HG03520 (cell line): ENCODE results near the gene PIK3AP1.

Experiments
- ATAC-seq: cut with Tn5 transposase; IDR thresholded peaks from one replicate; pipeline ENCODE4 v1.9.1; 2021; ENCODE audit warnings: mild to moderate bottlenecking, moderate library complexity; ENCODE audit not compliant: unreplicated experiment

PIK3AP1 gene

DNA sequence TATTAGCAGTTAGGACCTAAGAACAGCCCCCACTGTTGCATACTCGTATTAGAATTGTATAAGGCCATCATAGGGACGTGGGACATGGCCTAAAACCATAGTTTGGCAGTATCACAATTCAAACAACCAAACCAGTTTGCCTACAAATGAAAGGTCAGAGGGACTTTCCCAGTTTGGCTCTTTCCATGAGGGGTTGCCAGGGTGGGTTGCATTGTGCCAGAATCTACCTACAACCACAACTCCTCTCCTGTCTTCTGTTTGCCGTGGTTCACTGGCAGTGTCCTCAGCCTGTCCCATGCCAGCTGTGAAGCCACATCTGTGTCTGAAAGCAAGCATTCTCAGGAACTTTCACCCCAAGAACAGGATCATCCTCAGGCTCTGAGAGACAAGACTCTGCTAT, 44.5 kb downstream of the PIK3AP1 start:
- ATAC-seq = no peak

DNA sequence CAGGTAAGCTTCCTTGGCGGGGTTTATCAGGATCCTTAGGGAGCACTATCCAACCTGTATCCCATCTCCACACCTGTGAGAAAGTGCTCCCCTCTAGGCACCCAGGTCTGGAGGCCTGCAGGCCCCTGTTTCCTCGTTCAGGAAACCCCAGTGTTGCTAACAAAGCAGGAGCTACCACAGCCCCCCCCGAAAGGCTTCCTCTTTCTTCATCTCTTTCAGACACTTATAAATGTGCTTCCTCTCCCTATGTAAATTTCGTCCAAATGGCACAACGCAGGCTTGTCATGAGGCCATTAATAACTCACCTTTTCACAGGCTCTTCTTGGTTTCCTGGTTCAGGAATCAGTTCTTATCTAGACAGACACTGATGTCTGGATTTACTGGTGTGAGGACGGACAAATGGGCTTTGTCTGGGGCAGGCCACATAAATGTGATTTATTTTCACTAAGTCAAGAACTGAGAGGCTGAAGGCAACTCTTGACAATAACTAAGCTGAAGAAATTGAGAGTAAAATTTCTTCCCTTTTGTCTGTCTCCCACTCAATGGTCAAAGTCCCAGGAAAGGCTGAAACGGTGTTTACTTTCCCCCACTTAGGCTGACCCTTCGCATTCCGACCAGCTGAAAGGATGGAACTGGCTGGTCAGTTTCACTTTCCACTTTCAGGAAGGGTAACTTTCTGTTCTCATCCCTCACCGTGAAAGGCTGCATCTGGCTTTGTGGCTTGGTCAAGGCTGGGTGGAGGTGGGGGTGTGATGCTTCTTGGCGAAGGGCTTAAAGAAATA, 46.8 kb downstream of the PIK3AP1 start:
- ATAC-seq = peak; percentile 59

DNA sequence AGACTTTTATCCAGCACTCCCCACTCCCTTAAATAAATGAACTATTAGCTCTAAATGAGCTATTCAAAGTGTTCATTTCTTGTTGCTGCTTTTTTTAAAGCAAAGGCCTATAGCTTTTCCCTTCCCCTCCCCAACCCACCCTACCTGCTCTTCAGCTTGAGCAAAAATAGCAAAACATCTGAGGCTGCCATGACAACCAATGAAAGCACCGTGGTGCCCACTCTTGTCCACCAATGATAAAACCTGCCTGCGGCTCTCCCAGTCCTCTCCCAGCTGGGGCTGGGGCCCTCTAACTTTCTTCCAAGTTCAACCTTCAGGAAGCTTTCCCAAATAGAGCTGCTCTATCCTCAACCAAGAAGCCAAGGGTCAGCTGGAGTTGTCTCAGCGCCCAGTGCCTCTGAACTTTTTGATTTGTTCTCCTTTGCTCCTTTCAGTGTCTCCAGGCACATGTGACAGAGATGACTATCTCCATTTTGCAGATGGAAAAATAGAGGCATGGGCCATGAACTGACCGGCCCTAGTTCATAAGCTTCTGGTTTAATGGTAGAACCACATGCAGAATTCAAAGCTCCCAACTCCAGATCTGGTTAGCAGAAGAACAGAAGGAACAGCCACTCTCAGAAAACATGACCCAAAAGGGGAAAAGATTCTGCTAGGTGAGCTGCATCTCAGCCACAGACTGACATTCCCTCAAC, 47.7 kb downstream of the PIK3AP1 start:
- no peak for ATAC-seq

DNA sequence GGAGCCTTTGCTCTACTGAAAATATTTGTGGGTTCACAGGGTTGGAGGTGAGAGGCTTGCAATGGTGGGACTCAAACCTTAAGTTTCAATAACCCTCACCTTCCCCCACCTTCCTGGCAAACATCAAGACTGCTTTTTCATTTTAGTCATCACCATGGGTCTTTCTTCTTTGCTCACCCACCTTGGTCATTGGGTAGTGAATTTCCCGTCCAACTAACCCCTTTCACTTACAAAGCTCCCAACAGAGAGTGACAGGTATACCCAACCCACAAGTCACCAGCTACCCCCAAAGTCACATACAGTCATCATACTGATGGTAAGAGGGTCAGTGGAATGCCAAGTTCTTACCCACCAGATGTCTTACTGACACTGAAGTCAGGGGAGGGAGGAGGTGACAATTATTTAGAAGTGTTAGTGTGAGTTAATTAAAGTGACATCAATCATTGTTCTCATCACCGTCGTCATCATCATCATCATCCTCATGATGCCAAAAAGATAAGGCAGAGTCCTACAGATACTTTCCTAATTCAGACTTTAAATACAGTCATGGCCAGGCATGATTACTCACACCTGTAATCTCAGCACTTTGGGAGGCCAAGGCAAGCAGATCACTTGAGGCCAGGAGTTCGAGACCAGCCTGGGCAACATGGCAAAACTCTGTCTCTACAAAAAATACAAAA, 49.0 kb downstream of the PIK3AP1 start:
- ATAC-seq = no peak

DNA sequence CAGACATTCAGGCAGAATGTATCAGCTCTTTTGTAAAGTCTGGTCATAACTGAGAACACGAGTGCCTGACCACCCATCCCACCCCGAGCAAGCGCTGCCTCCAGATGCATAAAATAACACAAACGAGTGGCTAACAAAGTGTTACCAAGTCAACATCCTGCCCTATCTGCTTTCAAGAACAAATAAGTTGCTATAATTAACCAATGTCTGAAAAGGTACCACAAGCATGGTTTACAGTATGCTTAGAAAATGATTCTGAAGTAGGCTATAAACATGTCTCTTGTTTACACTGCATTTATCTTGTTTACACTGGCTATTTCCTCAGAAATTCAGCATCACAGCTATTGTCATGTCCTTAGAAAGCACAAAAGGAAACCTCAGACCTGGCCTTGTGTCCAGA, 49.5 kb downstream of the PIK3AP1 start:
- ATAC-seq = no peak

DNA sequence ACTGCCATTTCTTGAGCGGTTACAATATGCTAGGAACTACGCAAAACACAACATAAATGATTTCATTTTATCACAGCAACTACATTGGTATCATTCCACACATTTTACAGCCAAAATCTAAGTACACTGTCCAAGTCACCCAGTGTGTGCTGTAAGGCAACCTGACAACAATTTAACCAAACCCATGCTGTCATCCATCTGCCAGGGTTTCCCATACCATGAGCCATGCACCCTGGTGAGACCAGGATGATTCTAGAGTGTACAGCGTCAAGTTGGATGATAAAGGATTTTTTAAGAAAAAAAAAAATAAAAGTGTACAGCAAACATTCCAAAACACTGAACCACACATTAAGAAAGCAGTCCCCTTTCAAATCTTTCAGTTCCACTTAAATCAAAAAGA, 52.9 kb downstream of the PIK3AP1 start:
- no peak for ATAC-seq

DNA sequence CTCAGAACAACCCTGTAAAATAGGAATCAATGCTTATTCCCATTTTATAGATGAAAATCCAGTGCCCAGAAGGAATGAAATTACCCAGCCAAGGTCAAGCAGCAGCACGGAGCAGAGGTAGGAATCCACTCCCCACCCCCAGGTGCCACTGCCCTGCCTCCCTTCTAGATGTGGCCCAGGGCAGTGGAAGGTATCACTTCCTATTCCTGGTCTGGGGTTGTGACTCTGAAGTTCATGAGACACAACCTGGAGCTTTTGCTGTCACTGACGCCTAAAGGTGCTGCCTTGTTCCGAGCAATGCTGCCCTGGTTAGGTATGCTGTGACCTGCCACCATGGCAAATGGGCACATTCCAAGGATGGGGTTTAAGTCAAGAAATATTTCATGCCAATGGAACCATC, 53.6 kb downstream of the PIK3AP1 start:
- no peak for ATAC-seq

DNA sequence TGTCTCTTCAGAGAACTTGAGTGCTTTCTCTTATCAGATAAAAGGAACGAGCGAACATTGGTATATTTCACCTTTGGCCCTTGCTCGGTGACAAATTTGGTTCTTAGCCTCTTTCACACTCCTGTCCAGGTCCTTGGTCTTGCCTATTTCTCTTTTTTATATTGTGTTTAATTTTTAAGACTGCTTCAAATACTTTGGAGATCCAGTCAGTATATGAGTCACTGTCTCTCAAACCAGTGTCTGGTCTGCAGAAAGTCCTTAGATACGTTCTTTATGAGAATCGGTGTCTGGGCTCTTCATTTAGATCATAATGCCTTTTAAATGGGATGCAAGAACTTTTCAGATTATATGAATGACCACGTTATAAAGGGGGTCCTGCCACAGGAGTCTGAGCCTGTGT, 55.0 kb downstream of the PIK3AP1 start:
- ATAC-seq = no peak

DNA sequence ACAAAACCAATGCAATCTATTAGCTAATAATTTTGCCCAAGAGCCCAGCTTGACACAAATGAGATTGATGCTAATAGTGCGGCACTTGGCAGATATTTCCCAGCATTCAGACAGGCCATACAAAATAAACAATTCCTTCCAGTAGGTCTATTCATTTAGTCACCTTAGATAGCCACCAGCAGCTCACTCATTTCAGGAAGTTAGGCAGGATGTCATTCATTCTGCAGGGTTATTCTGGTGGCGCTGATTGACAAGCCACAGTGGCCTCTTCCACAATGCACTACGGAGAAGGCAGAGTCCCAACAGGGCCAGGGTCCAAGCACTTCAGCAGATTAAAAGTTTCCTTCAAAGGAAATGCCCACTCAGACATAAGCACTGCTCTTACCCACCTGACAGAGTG, 55.8 kb downstream of the PIK3AP1 start:
- no peak for ATAC-seq

DNA sequence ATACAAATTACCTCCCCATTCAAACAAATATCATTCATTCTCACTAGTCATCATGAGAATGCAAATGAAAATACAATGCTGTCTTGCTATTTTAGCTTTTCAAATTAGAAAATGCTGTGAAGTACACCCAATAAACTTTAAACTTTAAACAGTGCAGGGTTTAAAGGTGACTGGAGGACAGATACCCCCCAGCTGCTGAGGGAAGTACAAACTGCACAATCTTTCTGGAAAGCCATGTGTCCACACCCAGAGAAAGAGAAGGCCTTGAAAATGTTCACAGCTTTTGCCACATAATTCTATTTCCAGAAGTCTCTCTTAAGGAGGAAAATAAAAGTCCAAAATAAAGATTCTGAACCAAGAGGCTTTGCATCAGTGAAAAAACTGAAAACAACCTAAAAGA, 56.5 kb downstream of the PIK3AP1 start:
- ATAC-seq = no peak

DNA sequence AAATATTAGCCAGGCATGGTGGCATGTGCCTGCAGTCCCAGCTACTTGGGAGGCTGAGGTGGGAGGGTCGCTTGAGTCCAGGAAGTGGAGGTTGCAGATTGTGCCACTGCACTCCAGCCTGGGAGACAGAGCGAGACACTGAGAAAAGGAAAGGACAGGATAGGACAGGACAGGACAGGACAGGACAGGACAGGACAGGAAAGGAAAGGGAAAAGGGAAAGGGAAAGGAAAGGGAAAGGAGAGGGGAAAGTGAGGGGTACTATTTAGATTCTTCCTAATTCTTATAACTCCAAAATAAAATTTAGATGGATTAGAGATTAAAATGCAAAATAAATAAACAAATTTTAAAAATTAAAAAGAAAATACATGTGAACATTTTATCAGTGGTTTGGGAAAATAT, 58.7 kb downstream of the PIK3AP1 start:
- no peak for ATAC-seq

DNA sequence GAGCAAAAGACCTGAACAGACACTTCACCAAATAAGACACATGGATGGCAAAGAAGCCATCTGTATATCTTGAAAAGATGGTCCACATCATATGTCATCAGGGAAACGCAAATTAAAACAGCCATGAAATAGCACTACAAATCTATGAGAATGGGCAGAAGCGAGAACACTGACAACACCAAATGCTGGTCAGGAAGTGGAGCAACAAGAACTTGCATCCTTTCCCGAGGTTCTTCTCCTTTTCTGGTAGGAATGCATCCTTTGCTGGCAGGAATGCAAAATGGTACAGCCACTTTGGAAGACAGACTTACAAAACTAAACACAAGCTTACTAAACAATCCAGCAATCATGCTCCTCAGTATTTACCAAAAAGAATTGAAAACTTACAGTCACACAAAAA, 60.0 kb downstream of the PIK3AP1 start:
- no peak for ATAC-seq

DNA sequence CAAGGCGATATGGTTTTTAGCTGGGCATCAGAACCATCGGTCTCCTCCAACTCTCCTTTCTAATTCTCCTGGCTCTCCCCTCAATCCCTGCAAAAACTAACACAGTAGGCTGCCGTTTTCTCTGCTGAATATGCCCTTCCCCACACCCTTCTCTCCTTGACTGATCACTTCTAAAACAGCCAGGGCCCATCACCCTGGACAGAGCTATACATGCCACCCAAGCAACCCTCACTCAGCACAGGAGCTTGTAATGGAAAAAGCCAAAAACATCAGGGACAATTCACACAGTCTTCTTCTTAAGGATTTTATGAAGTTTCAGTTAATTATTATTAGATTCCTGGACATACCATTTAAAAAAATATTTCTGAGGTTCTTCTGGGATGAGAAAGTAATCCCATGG, 61.5 kb downstream of the PIK3AP1 start:
- ATAC-seq = no peak

DNA sequence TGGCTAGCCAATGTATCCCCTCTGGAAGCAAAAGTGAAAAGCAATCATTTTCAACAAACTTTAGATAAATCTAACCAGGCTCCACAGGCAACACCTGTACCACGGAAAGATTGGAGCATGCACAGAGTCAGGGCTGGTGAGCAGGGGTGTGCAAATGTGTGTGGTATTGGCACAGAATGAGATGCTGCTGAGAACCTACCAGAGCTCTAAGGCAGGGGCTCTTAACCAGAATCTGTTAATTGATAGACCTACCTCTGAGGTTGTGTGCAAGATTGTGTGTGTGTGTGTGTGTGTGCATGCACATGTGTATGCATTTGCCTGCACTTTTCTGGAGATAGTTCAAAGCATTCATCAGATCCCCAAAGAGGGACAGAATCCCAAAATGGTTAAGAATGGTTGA, 62.9 kb downstream of the PIK3AP1 start:
- no peak for ATAC-seq

DNA sequence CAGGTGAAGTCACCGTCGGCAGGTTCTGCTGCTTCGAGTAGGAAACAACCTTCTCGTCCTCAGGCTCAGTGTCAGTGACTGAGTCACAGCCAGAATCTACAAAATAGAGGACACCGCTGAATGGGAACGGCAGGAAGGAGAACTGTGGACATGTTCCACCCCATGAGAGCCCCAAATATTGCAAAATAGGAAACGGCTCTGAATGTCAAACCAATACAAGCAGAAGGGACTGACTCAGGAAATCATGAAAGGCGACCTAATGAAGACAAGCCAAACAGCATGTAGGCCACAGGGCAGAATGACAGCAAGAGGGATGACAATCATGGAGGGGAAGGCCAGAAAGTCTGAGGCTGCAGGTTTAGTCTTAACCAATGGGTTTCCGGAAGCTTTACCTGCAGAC, 63.5 kb downstream of the PIK3AP1 start:
- ATAC-seq = no peak

DNA sequence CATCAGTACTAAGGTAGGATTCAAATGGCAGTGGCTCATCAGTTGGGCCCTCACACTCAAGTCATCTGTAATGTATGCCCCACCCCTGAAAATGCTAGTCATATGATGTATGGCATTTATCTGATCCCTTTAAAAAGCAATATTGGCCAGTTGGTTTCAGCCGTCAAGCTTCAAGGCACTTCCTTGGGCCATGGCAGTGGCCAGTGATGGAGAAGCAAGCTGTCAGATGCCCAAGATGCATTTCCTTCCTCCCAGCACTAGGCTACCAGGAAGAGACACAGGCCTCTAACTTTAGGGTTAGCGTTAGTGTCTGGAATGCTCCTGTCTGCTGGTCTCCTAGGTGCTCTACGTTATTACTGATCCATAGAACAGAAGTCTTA, 64.1 kb downstream of the PIK3AP1 start:
- no peak for ATAC-seq

DNA sequence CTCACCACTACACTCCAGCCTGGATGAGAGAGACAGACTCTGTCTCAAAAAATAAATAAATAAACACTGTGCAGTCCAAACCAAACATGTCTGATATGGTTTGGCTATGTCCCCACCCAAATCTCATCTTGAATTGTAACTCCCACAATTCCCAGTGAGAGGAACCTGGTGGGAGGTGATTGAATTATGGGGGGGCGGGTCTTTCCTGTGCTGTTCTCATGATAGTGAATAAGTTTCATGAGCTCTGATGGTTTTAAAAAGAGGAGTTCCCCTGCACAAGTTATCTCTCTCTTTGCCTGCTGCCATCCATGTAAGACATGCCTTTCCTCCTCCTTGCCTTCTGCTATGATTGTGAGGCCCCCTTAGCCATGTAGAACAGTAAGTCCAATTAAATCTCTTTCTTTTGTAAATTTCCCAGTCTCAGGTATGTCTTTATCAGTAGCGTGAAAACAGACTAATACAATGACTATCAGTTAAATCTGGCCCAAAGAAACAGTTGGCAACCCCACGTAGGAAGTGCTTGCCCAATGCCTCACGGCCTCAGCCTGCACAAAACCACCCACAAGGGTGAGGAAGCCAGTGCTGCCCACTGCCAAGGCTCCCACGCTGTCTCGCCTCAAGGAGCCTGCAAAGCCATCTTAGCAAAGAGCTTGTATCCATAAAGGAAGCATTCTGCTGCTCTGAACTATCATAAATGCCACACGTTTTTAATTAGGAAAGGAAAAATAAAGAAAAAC, 64.7 kb downstream of the PIK3AP1 start:
- no peak for ATAC-seq

DNA sequence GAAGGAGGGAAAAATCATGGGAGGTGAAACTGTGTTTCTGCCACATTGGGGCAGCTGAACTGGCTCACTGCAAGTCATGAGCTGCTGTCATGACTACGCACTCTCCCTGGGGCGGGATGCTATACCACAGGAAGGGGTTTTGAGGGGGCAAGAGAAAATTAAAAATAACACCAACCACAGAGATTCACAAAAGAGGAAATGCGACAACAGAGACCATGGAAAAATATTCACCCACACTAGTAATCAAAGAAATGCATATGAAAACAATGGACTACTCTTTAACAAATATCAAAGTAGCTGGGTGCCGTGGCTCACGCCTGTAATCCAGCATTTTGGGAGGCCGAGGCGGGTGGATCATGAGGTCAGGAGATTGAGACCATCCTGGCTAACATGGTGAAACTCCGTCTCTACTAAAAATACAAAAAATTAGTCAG, 68.3 kb downstream of the PIK3AP1 start:
- ATAC-seq = peak; percentile 67

DNA sequence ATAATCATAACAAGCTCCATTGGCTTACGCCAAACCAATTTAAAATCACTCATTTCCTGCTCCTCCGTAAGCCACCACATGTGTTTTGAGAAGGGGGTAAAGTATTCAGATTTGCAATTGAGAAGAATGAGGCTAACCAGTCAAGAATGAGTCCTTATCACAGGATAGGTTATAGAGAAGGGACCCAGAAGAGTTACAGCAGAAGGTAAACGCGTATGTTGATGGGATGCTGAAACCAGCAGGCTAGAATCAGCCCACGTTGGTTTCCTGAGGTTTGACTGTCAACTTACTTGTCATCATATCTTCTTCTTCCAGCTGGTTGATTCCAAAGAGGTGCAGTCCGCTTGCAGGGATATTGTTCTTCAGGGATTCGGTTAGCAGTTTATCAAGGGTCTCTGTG, 69.4 kb downstream of the PIK3AP1 start:
- ATAC-seq = no peak

DNA sequence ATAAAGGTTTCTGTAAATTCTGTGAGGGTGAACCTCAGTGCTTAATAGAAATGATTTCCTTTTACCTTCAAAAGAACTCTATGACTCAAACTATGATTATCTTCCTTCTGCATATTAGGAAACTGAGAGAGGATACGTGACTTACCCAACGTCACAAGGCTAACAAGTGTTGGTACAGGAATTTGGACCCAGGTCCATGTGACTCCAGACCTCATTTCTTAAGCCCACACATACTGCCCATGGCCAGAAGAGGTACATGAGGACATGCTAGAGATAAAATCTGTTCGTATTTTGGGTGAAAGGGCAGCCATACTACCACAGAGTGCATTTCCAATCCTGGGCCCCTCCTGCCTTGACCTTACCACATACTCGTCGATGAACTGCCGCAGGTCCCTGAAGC, 72.0 kb downstream of the PIK3AP1 start:
- ATAC-seq = no peak

DNA sequence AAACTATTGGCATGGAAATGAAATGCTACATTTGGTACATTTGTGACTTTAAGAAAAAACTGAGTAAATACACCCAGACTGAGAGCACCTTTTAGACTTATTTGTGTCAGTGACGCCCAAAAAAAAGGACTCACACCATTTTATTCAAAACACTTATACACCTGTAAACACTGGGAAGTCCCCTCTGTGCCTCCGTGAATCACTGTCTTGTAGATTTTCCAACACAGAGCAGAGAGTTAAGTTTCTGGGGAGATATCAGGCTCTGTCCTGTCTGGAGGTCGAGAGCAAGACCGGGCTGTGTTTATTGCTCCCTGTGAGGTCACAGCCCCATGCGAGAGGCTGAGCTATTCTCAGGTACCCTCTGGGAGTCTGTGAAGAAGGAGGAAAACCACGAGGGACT, 72.8 kb downstream of the PIK3AP1 start:
- no peak for ATAC-seq
